ENCODE data around the gene KLHDC9. TPM values are rescaled to one million over a fixed set of nuclear protein-coding genes. Genes with fewer than 3 reads are reported as not detected.

The KLHDC9 gene
- total and polyA plus RNA-seq, 8 donors = 3.2 to 19.3 (median 6.8) TPM

DNA sequence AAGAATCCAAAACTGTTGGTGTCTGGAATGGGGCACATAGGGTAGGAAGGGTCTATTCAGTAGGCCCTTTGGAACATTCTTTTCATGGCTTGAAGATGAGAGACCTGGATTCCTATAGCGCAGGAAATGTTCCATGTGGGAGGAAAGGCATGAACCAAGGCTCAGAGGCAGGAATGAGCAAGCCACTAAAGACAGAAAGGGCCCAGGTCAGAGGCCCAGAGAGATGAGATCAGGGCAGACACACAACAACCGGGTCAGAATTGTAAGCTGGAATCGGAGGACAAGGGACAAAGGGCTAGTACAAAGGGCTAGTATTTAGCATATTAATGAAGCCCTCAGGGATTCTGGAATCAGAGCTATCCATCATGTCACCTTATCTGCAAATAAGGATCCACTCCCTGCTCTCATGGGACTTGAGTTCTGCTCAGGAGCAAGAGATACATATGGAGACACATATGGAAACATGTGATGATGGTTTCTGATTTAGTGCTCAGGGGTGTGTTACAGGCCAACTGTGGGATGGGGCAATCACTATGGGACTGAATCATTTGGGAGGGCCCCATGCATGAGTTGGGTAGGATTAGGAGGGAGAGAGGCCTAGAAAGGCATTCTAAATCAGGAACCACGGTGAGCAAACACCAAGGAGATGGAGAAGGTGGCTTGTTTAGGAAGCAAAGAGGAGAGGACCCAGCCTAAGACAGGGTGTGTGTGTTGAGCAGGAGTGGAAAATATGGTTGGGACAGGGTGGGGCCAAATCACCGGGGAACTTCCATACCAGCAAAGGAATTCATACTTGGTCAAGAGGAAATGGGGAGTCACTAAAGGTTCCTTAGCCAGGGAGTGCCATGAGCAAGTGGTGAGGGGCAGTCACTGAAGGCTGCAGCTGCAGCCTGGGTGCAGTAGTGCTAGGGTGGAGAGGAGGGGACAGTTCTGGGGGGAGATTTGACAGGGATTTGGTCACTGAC, 17.4 kb upstream of the KLHDC9 start:
- Histone ChIP-seq H3K9me3 (no peaks in the 10 kb centered on the region), H3K27me3 (no peaks in the 10 kb centered on the region), H3K36me3 (no peaks in the 10 kb centered on the region), H3K27ac (no peak overlapping the region), H3K4me1 (peaks cover 0 to 17% (median 13%) of the 10 kb centered on the region in 3 donors), H3K4me3 (no peak overlapping the region)
- no peak for FAIRE-seq
- ATAC-seq = no peak
- TF ChIP-seq, protein P1, sequence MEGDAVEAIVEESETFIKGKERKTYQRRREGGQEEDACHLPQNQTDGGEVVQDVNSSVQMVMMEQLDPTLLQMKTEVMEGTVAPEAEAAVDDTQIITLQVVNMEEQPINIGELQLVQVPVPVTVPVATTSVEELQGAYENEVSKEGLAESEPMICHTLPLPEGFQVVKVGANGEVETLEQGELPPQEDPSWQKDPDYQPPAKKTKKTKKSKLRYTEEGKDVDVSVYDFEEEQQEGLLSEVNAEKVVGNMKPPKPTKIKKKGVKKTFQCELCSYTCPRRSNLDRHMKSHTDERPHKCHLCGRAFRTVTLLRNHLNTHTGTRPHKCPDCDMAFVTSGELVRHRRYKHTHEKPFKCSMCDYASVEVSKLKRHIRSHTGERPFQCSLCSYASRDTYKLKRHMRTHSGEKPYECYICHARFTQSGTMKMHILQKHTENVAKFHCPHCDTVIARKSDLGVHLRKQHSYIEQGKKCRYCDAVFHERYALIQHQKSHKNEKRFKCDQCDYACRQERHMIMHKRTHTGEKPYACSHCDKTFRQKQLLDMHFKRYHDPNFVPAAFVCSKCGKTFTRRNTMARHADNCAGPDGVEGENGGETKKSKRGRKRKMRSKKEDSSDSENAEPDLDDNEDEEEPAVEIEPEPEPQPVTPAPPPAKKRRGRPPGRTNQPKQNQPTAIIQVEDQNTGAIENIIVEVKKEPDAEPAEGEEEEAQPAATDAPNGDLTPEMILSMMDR (IDR thresholded peaks at IDR 0.05) = no peak
- no peak for DNase-seq
- intact Hi-C loops (cut with DNase I) = no loop called here
- 84% methylated on average over 5 of the region's 5 CpGs for WGBS, 2 donors

DNA sequence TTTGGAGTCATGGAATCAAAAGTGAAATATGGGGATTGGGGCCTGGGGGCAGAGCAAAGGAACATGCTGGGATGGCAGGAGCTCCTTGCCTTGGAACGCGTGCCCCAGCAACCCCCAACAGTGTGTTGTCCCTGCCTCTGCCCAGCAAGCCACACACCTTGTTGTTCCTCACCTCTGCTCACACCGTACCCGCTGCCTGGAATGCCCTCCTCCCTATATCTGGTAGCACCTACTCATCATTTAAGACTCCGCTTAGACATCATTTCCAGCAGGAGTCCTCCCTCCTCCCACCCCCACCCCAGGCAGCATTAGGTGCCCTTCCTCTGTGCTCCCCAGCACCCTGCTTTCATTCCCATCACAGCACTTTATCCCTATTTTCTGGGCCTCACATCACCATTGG, 16.6 kb upstream of the KLHDC9 start:
- TF ChIP-seq, protein P1 (IDR thresholded peaks at IDR 0.05) = no peak
- WGBS, 2 donors = 74 to 77% methylated on average over 5 of the region's 5 CpGs
- FAIRE-seq = no peak
- ATAC-seq = no peak
- Histone ChIP-seq H3K9me3 (no peaks in the 10 kb centered on the region), H3K27ac (no peak overlapping the region), H3K4me3 (no peak overlapping the region), H3K4me1 (peaks cover 0 to 17% (median 17%) of the 10 kb centered on the region in 3 donors), H3K27me3 (no peaks in the 10 kb centered on the region), H3K36me3 (no peaks in the 10 kb centered on the region)
- no peak for DNase-seq
- intact Hi-C loops (cut with DNase I) = no loop called here

DNA sequence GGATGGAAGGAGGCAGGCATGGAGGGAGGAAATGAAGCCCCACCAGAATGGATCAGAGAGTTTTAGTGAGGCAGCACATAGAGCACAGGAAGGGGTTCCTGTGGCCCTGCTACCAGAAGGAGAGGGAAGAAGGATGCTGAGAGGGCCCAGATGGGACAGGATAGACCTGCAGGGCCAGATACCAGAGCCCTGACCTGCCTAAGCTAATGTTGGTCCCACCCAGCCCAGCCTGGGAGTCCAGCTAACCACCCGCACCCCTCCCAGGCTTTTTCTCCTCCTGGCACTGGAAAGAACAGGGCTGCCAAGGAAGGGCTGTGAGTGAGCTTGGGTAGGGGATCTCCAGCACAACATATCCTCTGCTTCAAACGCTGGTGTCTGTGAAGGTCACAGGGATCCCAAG, 15.7 kb upstream of the KLHDC9 start:
- ATAC-seq (no peak), DNase-seq (no peak), FAIRE-seq (no peak)
- H3K27ac ChIP-seq = peak overlapping the region in 2 of 4 donors; percentile 79 to 81
- 68 to 72% methylated on average over 2 of the region's 2 CpGs for WGBS, 2 donors
- no peaks in the 10 kb centered on the region for H3K9me3 ChIP-seq
- TF ChIP-seq, protein P1 (IDR thresholded peaks at IDR 0.05) = no peak
- H3K36me3 ChIP-seq = no peaks in the 10 kb centered on the region
- H3K27me3 ChIP-seq = no peaks in the 10 kb centered on the region
- H3K4me1 ChIP-seq = peaks cover 0 to 17% (median 17%) of the 10 kb centered on the region in 3 donors
- no peak overlapping the region for H3K4me3 ChIP-seq
- intact Hi-C loops (cut with DNase I) = no loop called here

DNA sequence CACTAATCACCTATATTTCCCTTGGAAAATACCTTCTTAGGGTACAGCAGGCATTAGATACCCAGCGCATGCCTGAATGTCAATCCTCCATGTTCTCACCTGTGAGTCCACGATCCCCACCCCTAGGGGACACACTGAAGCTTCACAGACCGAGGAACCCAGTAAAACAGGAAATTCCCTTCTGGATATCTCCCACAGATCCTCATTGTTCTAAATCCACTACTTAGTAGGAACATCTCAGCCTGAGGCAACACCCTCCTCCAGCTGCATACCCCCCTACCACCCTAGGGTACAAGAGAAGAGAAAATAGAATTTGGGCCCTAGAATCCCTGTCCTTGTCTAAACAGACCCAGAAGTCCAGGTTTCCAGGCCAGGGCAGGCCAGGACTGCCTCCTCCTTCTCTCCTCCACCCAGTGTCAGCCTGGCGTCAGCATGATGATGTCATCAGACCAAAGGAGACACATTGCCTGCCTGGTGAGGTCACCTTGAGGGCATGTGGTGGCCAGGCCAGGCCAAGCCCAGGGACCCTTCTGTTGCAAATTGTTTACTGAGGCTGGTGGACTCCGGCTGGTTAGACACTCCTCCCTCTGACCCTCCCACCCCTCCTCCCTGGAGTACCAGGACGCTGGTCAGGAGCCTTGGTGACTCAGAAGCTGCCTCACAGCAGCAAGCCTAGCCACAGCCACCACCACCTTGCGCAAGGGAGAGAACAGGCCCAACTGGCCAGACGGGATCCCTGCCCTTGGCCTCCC, 15.0 kb upstream of the KLHDC9 start:
- ATAC-seq = peak; percentile 91 to 94 (median 92)
- Histone ChIP-seq H3K36me3 (no peaks in the 10 kb centered on the region), H3K9me3 (no peaks in the 10 kb centered on the region), H3K27me3 (no peaks in the 10 kb centered on the region), H3K4me1 (peaks cover 0 to 20% (median 20%) of the 10 kb centered on the region in 3 donors), H3K4me3 (no peak overlapping the region), H3K27ac (peak overlapping the region; percentile 20 to 81 (median 62))
- no peak for FAIRE-seq
- intact Hi-C loops (cut with DNase I) = no loop called here
- DNase-seq = peak; percentile 80 to 93 (median 88)
- TF ChIP-seq, protein P1 (IDR thresholded peaks at IDR 0.05) = no peak
- 40 to 41% methylated on average over 8 of the region's 8 CpGs for WGBS, 2 donors

Data from pancreas (tissue), 10 donors.